Measurements from ENCODE around the gene KLHL25. TPM values are rescaled to one million over a fixed set of nuclear protein-coding genes. Genes with fewer than 3 reads are reported as not detected.
A peak's percentile ranks its signal among the peaks of the same experiment; 100 is the strongest.

KLHL25 gene
- total RNA-seq, 1 donor from 2014 or later, result 19.3 TPM

GRCh38 chr15:85779249-85779648 is 15.5 kb downstream of the KLHL25 start:
- Mint-ChIP-seq H3K4me3 (no peak overlapping the region), H3K27ac (ENCODE audit: unreplicated experiment) (peak overlapping the region; percentile 24), H3K36me3 (ENCODE audit: low read depth) (no peaks in the 10 kb centered on the region)

DNA sequence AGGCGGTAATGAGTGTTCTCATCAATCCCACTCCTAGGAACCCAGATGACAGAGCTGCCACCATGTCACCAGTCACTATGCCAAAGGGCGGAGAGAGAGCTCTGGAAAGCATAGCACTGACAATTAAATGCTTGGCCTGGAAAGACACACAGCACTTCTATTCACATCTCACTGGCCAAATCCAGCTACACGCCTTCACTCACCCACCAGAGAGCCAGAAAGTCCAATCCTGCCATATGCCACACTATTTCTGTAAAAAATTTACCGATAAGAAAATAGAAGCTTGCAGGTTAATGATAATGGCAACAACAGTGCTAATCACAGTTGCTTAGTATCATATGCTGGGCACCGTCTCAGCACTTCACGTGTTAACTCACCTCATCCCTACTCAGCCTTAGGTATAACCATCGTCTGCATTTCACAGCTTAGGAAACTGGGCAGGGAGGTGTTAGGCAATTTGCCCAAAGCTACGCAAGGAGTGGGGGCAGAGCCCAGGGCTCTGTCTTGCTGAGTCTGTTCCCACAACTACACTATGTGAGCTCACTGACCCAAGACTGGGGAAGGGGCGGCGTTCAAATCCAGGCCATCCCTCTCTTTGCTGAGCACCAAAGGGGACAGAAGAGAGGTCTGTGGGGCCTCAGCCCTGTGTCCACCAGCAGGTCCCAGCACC is 16.5 kb downstream of the KLHL25 start:
- H3K36me3 Mint-ChIP-seq (ENCODE audit: low read depth), result no peaks in the 10 kb centered on the region
- no peak overlapping the region for H3K27ac Mint-ChIP-seq (ENCODE audit: unreplicated experiment)
- peaks cover 52% of the 10 kb centered on the region for H3K4me1 Mint-ChIP-seq
- DNase-seq (ENCODE audit: low read depth, low spot score), result no peak
- no peak overlapping the region for H3K4me3 Mint-ChIP-seq
- H3K27me3 Mint-ChIP-seq (ENCODE audit: low read depth), result no peaks in the 10 kb centered on the region
- H3K9me3 Mint-ChIP-seq, result no peaks in the 10 kb centered on the region
- TF ChIP-seq, protein P1, sequence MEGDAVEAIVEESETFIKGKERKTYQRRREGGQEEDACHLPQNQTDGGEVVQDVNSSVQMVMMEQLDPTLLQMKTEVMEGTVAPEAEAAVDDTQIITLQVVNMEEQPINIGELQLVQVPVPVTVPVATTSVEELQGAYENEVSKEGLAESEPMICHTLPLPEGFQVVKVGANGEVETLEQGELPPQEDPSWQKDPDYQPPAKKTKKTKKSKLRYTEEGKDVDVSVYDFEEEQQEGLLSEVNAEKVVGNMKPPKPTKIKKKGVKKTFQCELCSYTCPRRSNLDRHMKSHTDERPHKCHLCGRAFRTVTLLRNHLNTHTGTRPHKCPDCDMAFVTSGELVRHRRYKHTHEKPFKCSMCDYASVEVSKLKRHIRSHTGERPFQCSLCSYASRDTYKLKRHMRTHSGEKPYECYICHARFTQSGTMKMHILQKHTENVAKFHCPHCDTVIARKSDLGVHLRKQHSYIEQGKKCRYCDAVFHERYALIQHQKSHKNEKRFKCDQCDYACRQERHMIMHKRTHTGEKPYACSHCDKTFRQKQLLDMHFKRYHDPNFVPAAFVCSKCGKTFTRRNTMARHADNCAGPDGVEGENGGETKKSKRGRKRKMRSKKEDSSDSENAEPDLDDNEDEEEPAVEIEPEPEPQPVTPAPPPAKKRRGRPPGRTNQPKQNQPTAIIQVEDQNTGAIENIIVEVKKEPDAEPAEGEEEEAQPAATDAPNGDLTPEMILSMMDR (conservative IDR thresholded peaks at IDR 0.05), result no peak

More at GRCh38 chr15:85779249-85779648, 15.5 kb downstream of the KLHL25 start:
- Mint-ChIP-seq H3K27me3 (ENCODE audit: low read depth) (no peaks in the 10 kb centered on the region), H3K9me3 (no peaks in the 10 kb centered on the region), H3K4me1 (peaks cover 47% of the 10 kb centered on the region)
- TF ChIP-seq, protein P1 (conservative IDR thresholded peaks at IDR 0.05), result no peak
- no peak for DNase-seq (ENCODE audit: low read depth, low spot score)

GRCh38 chr15:85777250-85778106 is 17.2 kb downstream of the KLHL25 start:
- H3K4me3 Mint-ChIP-seq, result no peak overlapping the region
- no peak for DNase-seq (ENCODE audit: low read depth, low spot score)
- no peaks in the 10 kb centered on the region for H3K27me3 Mint-ChIP-seq (ENCODE audit: low read depth)
- H3K4me1 Mint-ChIP-seq, result peaks cover 48% of the 10 kb centered on the region
- TF ChIP-seq, protein P1 (conservative IDR thresholded peaks at IDR 0.05), result no peak
- peak overlapping the region; percentile 60 for H3K27ac Mint-ChIP-seq (ENCODE audit: unreplicated experiment)
- H3K9me3 Mint-ChIP-seq, result no peaks in the 10 kb centered on the region
- H3K36me3 Mint-ChIP-seq (ENCODE audit: low read depth), result no peaks in the 10 kb centered on the region

DNA sequence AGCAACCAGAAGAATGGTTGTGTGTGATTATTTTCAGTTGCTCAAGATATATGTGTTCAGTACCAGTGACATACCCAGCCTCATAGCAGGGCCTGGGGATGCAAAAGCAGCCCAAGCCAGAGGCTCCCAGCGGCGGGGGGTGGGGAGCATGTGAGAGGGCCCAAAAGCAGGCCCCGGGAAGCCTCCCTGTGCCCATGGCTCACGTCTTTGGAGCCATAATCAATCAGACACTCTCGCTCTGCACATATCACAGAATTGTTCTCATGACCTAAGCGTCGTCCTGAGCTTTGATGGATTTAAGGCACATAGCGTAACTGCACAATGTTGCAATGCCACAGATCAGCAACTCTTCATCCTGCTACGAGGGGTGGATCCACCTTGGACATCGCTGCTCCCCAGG is 20.8 kb downstream of the KLHL25 start:
- Mint-ChIP-seq H3K4me1 (peaks cover 33% of the 10 kb centered on the region), H3K36me3 (ENCODE audit: low read depth) (peaks cover 4% of the 10 kb centered on the region), H3K27ac (ENCODE audit: unreplicated experiment) (no peak overlapping the region), H3K27me3 (ENCODE audit: low read depth) (no peaks in the 10 kb centered on the region), H3K4me3 (no peak overlapping the region), H3K9me3 (no peaks in the 10 kb centered on the region)
- TF ChIP-seq, protein P1 (conservative IDR thresholded peaks at IDR 0.05), result no peak
- no peak for DNase-seq (ENCODE audit: low read depth, low spot score)

DNA sequence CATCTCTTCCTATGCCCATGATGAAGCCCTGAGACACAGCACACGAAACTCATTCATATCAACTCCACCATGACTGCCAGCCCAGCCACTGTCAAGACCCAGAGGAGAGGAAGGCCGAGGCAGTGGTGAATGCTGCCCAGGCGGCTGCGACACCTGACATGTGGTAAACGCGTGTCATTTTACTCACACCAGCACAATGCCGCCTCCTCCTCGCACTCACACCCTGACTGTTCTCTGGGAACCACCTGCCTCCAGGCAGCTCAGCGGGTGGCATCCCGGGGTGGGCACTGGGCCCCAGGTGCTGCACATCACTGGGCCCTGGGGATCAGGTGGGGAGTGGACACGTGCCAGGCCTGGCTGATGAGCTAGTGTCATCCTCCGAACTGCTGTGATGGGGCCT is 21.5 kb downstream of the KLHL25 start:
- Mint-ChIP-seq H3K27me3 (ENCODE audit: low read depth) (no peaks in the 10 kb centered on the region), H3K36me3 (ENCODE audit: low read depth) (peaks cover 7% of the 10 kb centered on the region), H3K4me3 (no peak overlapping the region), H3K4me1 (peaks cover 31% of the 10 kb centered on the region), H3K9me3 (no peaks in the 10 kb centered on the region), H3K27ac (ENCODE audit: unreplicated experiment) (peak overlapping the region; percentile 15)
- no peak for DNase-seq (ENCODE audit: low read depth, low spot score)
- TF ChIP-seq, protein P1 (conservative IDR thresholded peaks at IDR 0.05), result no peak
